Stimulated activated CD8-positive, alpha-beta memory T cell treated with anti-CD3 and anti-CD28 coated beads, Interleukin-15, amount 100 ng/mL, for 48 hours (primary cell): Measurements from ENCODE around the gene ERP27.

Source experiments
- DNase-seq, 2 donors: peaks; one replicate each; pipeline ENCODE4 v3.0.0-alpha.2; 2020; ENCODE audit warnings: low read depth in 2 of 2

ERP27 gene

GRCh38 chr12:14938301-14938700 lies at the start of gene ERP27:
ERP27 (minus strand) TSS chr12:14938537; CDS start chr12:14938508, 29 bp downstream.
- DNase-seq = no peak

GRCh38 chr12:14988035-14988434 lies 49.7 kb upstream of the ERP27 start:
- DNase-seq = no peak

- DNase-seq = no peak
Observed at GRCh38 chr12:14986449-14986848, 48.1 kb upstream of the ERP27 start.

- no peak for DNase-seq
Observed at GRCh38 chr12:14984766-14985285, 46.5 kb upstream of the ERP27 start.

GRCh38 chr12:14984036-14984435 lies 45.7 kb upstream of the ERP27 start:
- no peak for DNase-seq

GRCh38 chr12:14982991-14983390 lies 44.7 kb upstream of the ERP27 start:
- no peak for DNase-seq

GRCh38 chr12:14982562-14982961 lies 44.2 kb upstream of the ERP27 start:
- no peak for DNase-seq

GRCh38 chr12:14981049-14981448 lies 42.7 kb upstream of the ERP27 start:
- no peak for DNase-seq

GRCh38 chr12:14979468-14979867 lies 41.1 kb upstream of the ERP27 start:
- DNase-seq = no peak

- DNase-seq = no peak
Observed at GRCh38 chr12:14976658-14977057, 38.3 kb upstream of the ERP27 start.

GRCh38 chr12:14975457-14975856 lies 37.1 kb upstream of the ERP27 start:
- DNase-seq = no peak

GRCh38 chr12:14974633-14975032 lies 36.3 kb upstream of the ERP27 start:
- DNase-seq = no peak

GRCh38 chr12:14972816-14973215 lies 34.5 kb upstream of the ERP27 start, which contains the start of gene PDE6H:
PDE6H (plus strand) TSS chr12:14973042; CDS start chr12:14978013, 4,971 bp downstream.
- DNase-seq = no peak

- no peak for DNase-seq
Observed at GRCh38 chr12:14970473-14970872, 32.1 kb upstream of the ERP27 start.

- DNase-seq = no peak
Observed at GRCh38 chr12:14968478-14968877, 30.1 kb upstream of the ERP27 start.

- DNase-seq = no peak
Observed at GRCh38 chr12:14965221-14965620, 26.9 kb upstream of the ERP27 start.

GRCh38 chr12:14964406-14964805 lies 26.1 kb upstream of the ERP27 start:
- DNase-seq = no peak

- DNase-seq = no peak
Observed at GRCh38 chr12:14963520-14963919, 25.2 kb upstream of the ERP27 start.

- DNase-seq = no peak
Observed at GRCh38 chr12:14962797-14963196, 24.5 kb upstream of the ERP27 start.

GRCh38 chr12:14962153-14962539 lies 23.8 kb upstream of the ERP27 start:
- no peak for DNase-seq

- peak in 1 of 2 donors; percentile 51 for DNase-seq
Observed at GRCh38 chr12:14961466-14962152, 23.3 kb upstream of the ERP27 start, which contains the start of gene ARHGDIB. ARHGDIB (minus strand) TSS chr12:14961601; CDS start chr12:14950712, 10,889 bp downstream.

GRCh38 chr12:14960548-14961465 lies 22.5 kb upstream of the ERP27 start:
- no peak for DNase-seq
